Activated CD8-positive, alpha-beta memory T cell treated with anti-CD3 and anti-CD28 coated beads, Interleukin-2, amount 50 U/mL, for 4 hours (primary cell): ENCODE measurements around the gene HMCN2.
"Not testable (repeated sequence)": the region's sequence is repeated elsewhere in the genome, so short reads cannot be mapped to it uniquely, and the experiment has no call there.

Experiments used
- DNase-seq: peaks from one replicate; pipeline ENCODE4 v3.0.0-alpha.2; 2020

Gene HMCN2

GRCh38 chr9:130399768-130400167 lies 134.2 kb downstream of the HMCN2 start:
- DNase-seq: no peak

- DNase-seq: no peak
These were observed 135.3 kb downstream of the HMCN2 start for GRCh38 chr9:130400870-130401269.

- DNase-seq: not testable (repeated sequence)
These were observed 136.2 kb downstream of the HMCN2 start for GRCh38 chr9:130401742-130402141.

GRCh38 chr9:130402243-130402642 lies 136.7 kb downstream of the HMCN2 start:
- no peak for DNase-seq

- no peak for DNase-seq
These were observed 137.3 kb downstream of the HMCN2 start for GRCh38 chr9:130402645-130403440.

- no peak for DNase-seq
These were observed 140.2 kb downstream of the HMCN2 start for GRCh38 chr9:130405657-130406257.

GRCh38 chr9:130406278-130406895 lies 140.8 kb downstream of the HMCN2 start:
- DNase-seq: no peak

- no peak for DNase-seq
These were observed 142.5 kb downstream of the HMCN2 start for GRCh38 chr9:130407916-130408663.

- no peak for DNase-seq
These were observed 143.1 kb downstream of the HMCN2 start for GRCh38 chr9:130408669-130409068.

GRCh38 chr9:130409246-130409645 lies 143.7 kb downstream of the HMCN2 start:
- no peak for DNase-seq

GRCh38 chr9:130410443-130410842 lies 144.9 kb downstream of the HMCN2 start:
- no peak for DNase-seq

GRCh38 chr9:130411566-130411915 lies 146.0 kb downstream of the HMCN2 start:
- DNase-seq: no peak

GRCh38 chr9:130414081-130414731 lies 148.6 kb downstream of the HMCN2 start:
- DNase-seq: no peak

GRCh38 chr9:130414910-130415746 lies 149.6 kb downstream of the HMCN2 start:
- no peak for DNase-seq

- no peak for DNase-seq
These were observed 152.0 kb downstream of the HMCN2 start for GRCh38 chr9:130417602-130418001.

GRCh38 chr9:130418776-130419175 lies 153.2 kb downstream of the HMCN2 start:
- no peak for DNase-seq

GRCh38 chr9:130419521-130420035 lies 154.0 kb downstream of the HMCN2 start:
- DNase-seq: no peak

GRCh38 chr9:130421154-130421801 lies 155.7 kb downstream of the HMCN2 start:
- DNase-seq: no peak

GRCh38 chr9:130421802-130422276 lies 156.3 kb downstream of the HMCN2 start:
- DNase-seq: no peak

- no peak for DNase-seq
These were observed 157.0 kb downstream of the HMCN2 start for GRCh38 chr9:130422546-130422945.

GRCh38 chr9:130423272-130423671 lies 157.7 kb downstream of the HMCN2 start:
- no peak for DNase-seq
